Left ventricle myocardium inferior (tissue), 1 donor: ENCODE results near the gene STEAP3. TPM values are rescaled to one million over a fixed set of nuclear protein-coding genes. Genes with fewer than 3 reads are reported as not detected.

Experiments
- DNase-seq: peaks from one replicate; pipeline ENCODE4 v3.0.0-alpha.2; 2020
- H3K27ac ChIP-seq: fragments of 200-600 bp; replicated peaks from 2 replicates; pipeline ENCODE4 v1.8.0; 2021
- H3K27me3 ChIP-seq: fragments of 200-600 bp; 2 replicates; pipeline ENCODE4 v1.8.0; 2021; ENCODE audit warnings: low read depth
- H3K36me3 ChIP-seq: fragments of 200-600 bp; 2 replicates; pipeline ENCODE4 v1.8.0; 2021
- H3K4me1 ChIP-seq: fragments of 200-600 bp; 2 replicates; pipeline ENCODE4 v1.8.0; 2021
- H3K4me3 ChIP-seq: fragments of 200-600 bp; 2 replicates; pipeline ENCODE4 v1.8.0; 2021; ENCODE audit warnings: mild to moderate bottlenecking, moderate library complexity
- H3K9me3 ChIP-seq: fragments of 200-600 bp; replicated peaks from 2 replicates; pipeline ENCODE4 v1.8.0; 2021
- intact Hi-C: fragments of 100-400 bp; cut with micrococcal nuclease; formaldehyde crosslinking; loops from one replicate; pipeline ENCODE4 v1.11.0; 2022
- total RNA-seq: library from RNA; stranded (reverse); fragmentation: NEBNext Ultra II Directional; extraction: Animal tissue kit (Norgen Biotek cat#: 25700); gene quantifications from one replicate; pipeline ENCODE4 v1.2.1, GENCODE V29; 2021
- TF ChIP-seq, protein P1 (sequence below): fragments of 200-600 bp; IDR thresholded peaks from 2 replicates; pipeline ENCODE4 v1.8.0; 2021; ENCODE audit warnings: antibody characterized with exemption, mild to moderate bottlenecking, borderline replicate concordance
- donor health status: DM: no; HTN: yes; CAD: no; lungs with severe emphysema.

The STEAP3 gene
- total RNA-seq, 1 donor from 2014 or later: 7.1 TPM

DNA sequence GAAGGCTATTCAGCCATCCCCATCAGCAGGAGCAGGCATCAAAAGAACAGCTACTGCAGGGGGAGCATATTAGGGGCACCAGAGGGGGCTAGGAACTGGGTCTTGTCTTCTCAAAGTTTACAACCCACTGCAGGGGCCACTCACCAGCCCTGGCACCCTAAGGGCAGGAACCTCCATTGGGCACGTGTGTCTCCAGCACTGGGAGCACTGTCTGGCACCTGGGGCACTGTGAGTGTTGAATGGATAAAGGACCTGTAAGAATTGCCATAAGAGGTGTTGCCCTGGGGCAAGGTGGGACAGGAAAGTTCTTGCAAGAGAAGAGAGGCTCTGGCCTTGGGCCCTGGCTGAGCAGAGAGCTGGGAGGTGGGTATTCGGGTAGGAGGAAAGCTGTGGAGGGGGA, 1.4 kb upstream of the STEAP3 start:
- H3K9me3 ChIP-seq: no peaks in the 10 kb centered on the region
- peaks cover 23% of the 10 kb centered on the region for H3K27me3 ChIP-seq
- H3K4me3 ChIP-seq: no peak overlapping the region
- peaks cover 27% of the 10 kb centered on the region for H3K4me1 ChIP-seq
- no peak overlapping the region for H3K27ac ChIP-seq
- no peak for DNase-seq
- intact Hi-C loops: no loop called here
- H3K36me3 ChIP-seq: no peaks in the 10 kb centered on the region
- TF ChIP-seq, protein P1, sequence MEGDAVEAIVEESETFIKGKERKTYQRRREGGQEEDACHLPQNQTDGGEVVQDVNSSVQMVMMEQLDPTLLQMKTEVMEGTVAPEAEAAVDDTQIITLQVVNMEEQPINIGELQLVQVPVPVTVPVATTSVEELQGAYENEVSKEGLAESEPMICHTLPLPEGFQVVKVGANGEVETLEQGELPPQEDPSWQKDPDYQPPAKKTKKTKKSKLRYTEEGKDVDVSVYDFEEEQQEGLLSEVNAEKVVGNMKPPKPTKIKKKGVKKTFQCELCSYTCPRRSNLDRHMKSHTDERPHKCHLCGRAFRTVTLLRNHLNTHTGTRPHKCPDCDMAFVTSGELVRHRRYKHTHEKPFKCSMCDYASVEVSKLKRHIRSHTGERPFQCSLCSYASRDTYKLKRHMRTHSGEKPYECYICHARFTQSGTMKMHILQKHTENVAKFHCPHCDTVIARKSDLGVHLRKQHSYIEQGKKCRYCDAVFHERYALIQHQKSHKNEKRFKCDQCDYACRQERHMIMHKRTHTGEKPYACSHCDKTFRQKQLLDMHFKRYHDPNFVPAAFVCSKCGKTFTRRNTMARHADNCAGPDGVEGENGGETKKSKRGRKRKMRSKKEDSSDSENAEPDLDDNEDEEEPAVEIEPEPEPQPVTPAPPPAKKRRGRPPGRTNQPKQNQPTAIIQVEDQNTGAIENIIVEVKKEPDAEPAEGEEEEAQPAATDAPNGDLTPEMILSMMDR: no peak

DNA sequence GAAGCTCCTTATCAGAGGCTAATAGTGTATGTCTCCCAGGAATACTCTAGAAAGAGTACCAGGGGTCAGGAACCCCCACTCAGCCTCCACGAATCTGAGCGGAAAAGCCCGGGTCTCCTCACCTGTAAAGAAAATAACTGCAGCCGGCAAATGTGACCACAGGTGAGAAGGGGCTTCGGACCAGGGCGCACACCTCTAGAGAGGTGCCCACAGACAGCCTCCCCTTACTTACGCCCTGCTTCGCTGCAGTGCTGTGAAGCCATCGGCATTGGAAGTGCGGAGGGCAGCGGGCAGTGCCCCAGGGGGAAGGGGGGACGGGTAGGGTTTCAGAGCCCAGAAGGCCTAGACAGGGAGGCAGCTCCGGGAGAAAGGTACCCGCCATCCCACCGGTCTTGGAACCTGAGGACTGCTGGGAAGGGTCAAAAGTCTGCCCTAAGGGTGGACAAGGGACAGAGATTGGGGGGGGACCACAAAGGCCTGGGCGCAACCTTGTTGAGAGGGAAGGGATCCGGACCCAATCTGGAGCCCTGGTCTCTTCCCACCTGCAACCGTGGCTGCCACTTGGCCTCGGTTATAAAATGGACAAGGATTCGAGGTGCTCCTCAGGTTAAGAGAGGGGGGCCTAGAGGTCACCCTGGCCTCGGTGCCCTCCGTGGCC, 642 bp upstream of the STEAP3 start:
- peak overlapping the region; percentile 52 for H3K27ac ChIP-seq
- H3K4me3 ChIP-seq: peak overlapping the region; percentile 83
- H3K9me3 ChIP-seq: no peaks in the 10 kb centered on the region
- peaks cover 23% of the 10 kb centered on the region for H3K27me3 ChIP-seq
- no peaks in the 10 kb centered on the region for H3K36me3 ChIP-seq
- intact Hi-C loops: no loop called here
- no peak for DNase-seq
- TF ChIP-seq, protein P1: no peak
- H3K4me1 ChIP-seq: peaks cover 27% of the 10 kb centered on the region

DNA sequence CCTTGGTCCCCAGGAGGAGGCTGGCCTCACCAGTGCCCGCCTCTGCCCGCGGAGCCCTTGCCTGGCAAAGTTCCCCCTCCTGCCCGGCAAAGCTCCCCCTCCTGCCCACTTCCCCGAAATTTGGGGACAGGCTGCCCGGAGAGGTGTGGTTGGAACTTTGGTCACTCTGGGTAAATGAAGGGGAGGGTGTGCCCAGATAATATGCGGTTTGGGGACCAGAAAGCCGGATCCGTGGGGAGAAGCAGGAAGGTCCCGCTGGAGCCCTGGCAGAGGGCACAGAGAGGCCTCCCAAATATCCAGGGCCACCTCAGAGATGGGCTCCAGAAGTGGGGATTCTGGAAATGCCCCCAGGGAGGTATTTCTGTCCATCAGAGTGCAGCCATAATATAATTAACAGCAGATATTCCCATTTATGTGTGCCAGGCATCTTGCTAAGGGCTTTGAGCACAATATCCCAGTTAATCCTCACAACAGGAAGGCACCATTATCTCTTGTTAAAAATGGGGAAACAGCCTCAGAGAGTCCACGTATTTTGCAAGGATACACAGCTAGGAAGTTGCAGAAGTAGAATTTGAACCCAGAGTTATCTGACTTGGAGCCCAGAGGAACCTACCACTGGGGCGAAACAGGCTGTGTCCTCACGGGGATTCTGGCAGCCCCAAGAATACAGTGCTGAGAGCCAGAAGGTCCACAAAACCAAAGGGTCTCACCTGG, 914 bp downstream of the STEAP3 start:
- intact Hi-C loops: no loop called here
- peak overlapping the region; percentile 83 for H3K4me3 ChIP-seq
- no peaks in the 10 kb centered on the region for H3K9me3 ChIP-seq
- DNase-seq: no peak
- peaks cover 28% of the 10 kb centered on the region for H3K27me3 ChIP-seq
- TF ChIP-seq, protein P1: no peak
- H3K36me3 ChIP-seq: no peaks in the 10 kb centered on the region
- peaks cover 20% of the 10 kb centered on the region for H3K4me1 ChIP-seq
- H3K27ac ChIP-seq: no peak overlapping the region

DNA sequence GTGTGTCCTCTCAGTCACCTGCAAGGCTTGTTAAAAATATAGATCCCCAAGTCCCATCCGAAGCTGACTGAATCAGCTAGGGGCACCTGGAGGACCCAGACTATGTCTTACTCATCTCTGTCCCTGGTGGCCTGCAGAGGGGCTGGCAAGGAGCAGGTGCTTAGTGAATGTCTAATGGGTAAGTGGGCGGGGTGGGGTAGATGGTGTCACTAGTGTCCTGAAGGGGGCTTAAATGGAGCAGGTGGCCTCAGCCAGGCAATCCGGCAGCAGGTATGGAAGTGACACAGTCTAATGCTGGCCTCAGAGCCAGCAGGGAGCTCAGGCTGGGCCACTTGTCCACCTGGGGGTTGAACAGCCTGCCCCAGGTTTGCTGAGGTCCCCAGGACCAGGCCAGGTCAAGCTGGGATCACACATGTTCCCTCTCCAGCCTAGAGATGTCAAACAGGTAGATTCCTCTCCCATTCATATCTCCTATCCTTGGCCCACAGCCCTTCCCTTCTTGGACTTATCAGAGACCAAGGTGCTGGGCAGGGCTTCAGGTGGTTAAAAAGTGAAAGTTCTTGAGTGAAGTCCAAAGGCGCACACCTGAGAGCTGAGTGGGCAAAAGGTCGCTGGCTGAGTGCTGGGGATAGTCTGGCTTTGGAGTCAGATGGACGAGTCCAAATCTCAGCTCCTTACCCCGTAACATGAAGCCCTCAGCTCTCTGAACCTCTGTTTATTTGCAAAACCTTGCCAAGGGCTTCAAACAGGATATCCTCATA, 1.7 kb downstream of the STEAP3 start:
- Histone ChIP-seq H3K4me1 (peaks cover 20% of the 10 kb centered on the region), H3K4me3 (no peak overlapping the region), H3K36me3 (no peaks in the 10 kb centered on the region), H3K27ac (no peak overlapping the region), H3K9me3 (no peaks in the 10 kb centered on the region), H3K27me3 (peaks cover 28% of the 10 kb centered on the region)
- intact Hi-C loops: no loop called here
- TF ChIP-seq, protein P1: no peak
- DNase-seq: no peak

DNA sequence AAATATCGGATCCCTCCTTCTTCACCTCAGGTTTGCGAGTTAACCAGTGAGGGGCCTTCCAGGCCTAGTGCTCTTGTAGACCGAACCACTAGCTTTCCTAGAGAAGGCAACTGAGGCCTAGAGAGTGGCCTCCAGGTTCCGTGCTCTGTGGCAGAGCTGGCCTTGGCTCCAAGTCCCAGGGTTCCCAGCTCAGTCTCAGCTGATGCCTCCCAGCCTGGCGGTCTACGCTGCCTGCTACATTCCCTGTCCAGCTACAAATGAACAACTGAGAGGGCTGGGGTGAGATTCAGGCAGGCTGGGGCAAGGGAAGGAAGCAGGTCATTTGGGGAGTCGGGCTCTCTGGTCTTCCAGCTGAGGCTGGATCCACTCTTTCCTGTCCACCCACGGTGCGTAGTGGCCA, 2.3 kb downstream of the STEAP3 start:
- Histone ChIP-seq H3K27ac (no peak overlapping the region), H3K4me1 (peaks cover 20% of the 10 kb centered on the region), H3K36me3 (no peaks in the 10 kb centered on the region), H3K27me3 (peaks cover 28% of the 10 kb centered on the region), H3K4me3 (no peak overlapping the region), H3K9me3 (no peaks in the 10 kb centered on the region)
- TF ChIP-seq, protein P1: no peak
- intact Hi-C loops: no loop called here
- no peak for DNase-seq
